H1 (cell line): Measurements from ENCODE around the gene TCERG1L. TPM values are rescaled to one million over a fixed set of nuclear protein-coding genes. Genes with fewer than 3 reads are reported as not detected.

ENCODE experiments used
- CTCF ChIA-PET: fragments of 300-600 bp; sonication (Branson Sonifier 250); formaldehyde crosslinking; loops from one replicate; lab custom pipeline; 2021; ENCODE audit not compliant: partially characterized antibody; lab: Charles Lee
- POLR2A ChIA-PET: fragments of 300-600 bp; sonication (Branson Sonifier 250); formaldehyde crosslinking; loops from one replicate; lab custom pipeline; 2021; ENCODE audit warnings: inconsistent platforms; ENCODE audit not compliant: partially characterized antibody; lab: Charles Lee
- DNase-seq, 2 experiments: peaks; one replicate each; pipeline versions ENCODE4 v3.0.0 to v3.0.0-alpha.2; 2010 to 2022; ENCODE audit warnings: low spot score in 2 of 2, low read depth in 1 of 2, mixed read lengths in 1 of 2
- FAIRE-seq: peaks from 2 replicates; lab custom pipeline; 2011; peaks lifted over from hg19 to GRCh38; lab: Jason Lieb, UNC
- H2AFZ ChIP-seq: 2 replicates; pipeline ENCODE4 v1.8.1; 2012; ENCODE audit warnings: low read length, inconsistent platforms
- H2AK5ac ChIP-seq: 2 replicates; pipeline ENCODE4 v1.6.1; 2013; ENCODE audit warnings: low read depth, low read length
- H2BK120ac ChIP-seq: replicated peaks from 2 replicates; pipeline ENCODE3; 2013; ENCODE audit warnings: low read depth, low read length, inconsistent platforms
- H2BK12ac ChIP-seq: 2 replicates; pipeline ENCODE4 v1.6.1; 2013; ENCODE audit warnings: low read depth, low read length
- H2BK15ac ChIP-seq: 2 replicates; pipeline ENCODE4 v1.6.1; 2013; ENCODE audit warnings: low read length
- H2BK20ac ChIP-seq: 2 replicates; pipeline ENCODE4 v1.6.1; 2013; ENCODE audit warnings: low read length
- H2BK5ac ChIP-seq: 2 replicates; pipeline ENCODE4 v1.6.1; 2013; ENCODE audit warnings: low read depth, low read length
- H3K14ac ChIP-seq: 2 replicates; pipeline ENCODE4 v1.6.1; 2013; ENCODE audit warnings: inconsistent platforms; ENCODE audit not compliant: insufficient read length
- H3K18ac ChIP-seq: 2 replicates; pipeline ENCODE4 v1.6.1; 2013; ENCODE audit warnings: low read length; ENCODE audit errors: extremely low read depth
- H3K23ac ChIP-seq: 2 replicates; pipeline ENCODE4 v1.6.1; 2013; ENCODE audit warnings: inconsistent platforms; ENCODE audit not compliant: insufficient read length
- H3K23me2 ChIP-seq: 2 replicates; pipeline ENCODE4 v1.6.1; 2013; ENCODE audit warnings: low read depth, low read length
- H3K27ac ChIP-seq: 2 replicates; pipeline ENCODE4 v1.6.1; 2011; ENCODE audit warnings: low read depth, low read length, inconsistent platforms
- H3K27me3 ChIP-seq, 4 experiments: replicated peaks in 1 of 4; 1 replicate in 1 of 4; 2 replicates in 3 of 4; pipeline versions ENCODE4 v1.6.1 to v1.8.1; 2011 to 2013; ENCODE audit warnings: low read length in 3 of 4, mild to moderate bottlenecking in 3 of 4, inconsistent platforms in 2 of 4, mixed read lengths in 2 of 4, moderate library complexity in 1 of 4; ENCODE audit not compliant: control insufficient read depth in 3 of 4, insufficient read depth in 3 of 4; ENCODE audit errors: extremely low read depth in 1 of 4
- H3K36me3 ChIP-seq, 4 experiments: 2 replicates each; pipeline versions ENCODE4 v1.6.1 to v1.8.1; 2011 to 2013; ENCODE audit warnings: mild to moderate bottlenecking in 4 of 4, low read length in 3 of 4, moderate library complexity in 2 of 4, control low read depth in 1 of 4, inconsistent platforms in 1 of 4; ENCODE audit not compliant: insufficient read depth in 4 of 4, control insufficient read depth in 2 of 4
- H3K4ac ChIP-seq: replicated peaks from 2 replicates; pipeline ENCODE3; 2013; ENCODE audit warnings: low read length, low read depth, mixed read lengths, inconsistent platforms; ENCODE audit not compliant: insufficient read length
- H3K4me1 ChIP-seq, 4 experiments: replicated peaks in 1 of 4; 1 replicate in 1 of 4; 2 replicates in 3 of 4; pipeline versions ENCODE4 v1.6.1 to v1.8.1; 2011 to 2013; ENCODE audit warnings: low read length in 3 of 4, inconsistent platforms in 2 of 4, mixed read lengths in 1 of 4; ENCODE audit not compliant: insufficient read depth in 4 of 4, control insufficient read depth in 3 of 4
- H3K4me2 ChIP-seq, 2 experiments: 2 replicates each; pipeline versions ENCODE4 v1.6.1 to v1.8.1; 2011 to 2013; ENCODE audit warnings: low read depth in 2 of 2, low read length in 2 of 2, control low read depth in 1 of 2, inconsistent platforms in 1 of 2, mild to moderate bottlenecking in 1 of 2; ENCODE audit not compliant: insufficient read depth in 1 of 2
- H3K4me3 ChIP-seq, 4 experiments: fragments of 200-600, 300-600 bp in 1 of 4; sonication (generic), shearing (Covaris generic), sonication (Bioruptor Twin) in 1 of 4; 2 replicates each; pipeline versions ENCODE4 v1.5.1 to v1.8.1; 2011 to 2016; ENCODE audit warnings: low read length in 4 of 4, low read depth in 3 of 4, control low read depth in 2 of 4, inconsistent platforms in 2 of 4, mild to moderate bottlenecking in 2 of 4, mixed read lengths in 1 of 4, moderate library complexity in 1 of 4; ENCODE audit not compliant: insufficient read depth in 2 of 4; ENCODE audit errors: extremely low read depth in 1 of 4
- H3K56ac ChIP-seq: replicated peaks from 2 replicates; pipeline ENCODE3; 2013; ENCODE audit warnings: low read depth, mild to moderate bottlenecking, mixed read lengths, low read length, inconsistent platforms; ENCODE audit not compliant: insufficient read length
- H3K79me1 ChIP-seq: 2 replicates; pipeline ENCODE4 v1.6.1; 2013; ENCODE audit warnings: low read depth, low read length, control low read depth
- H3K79me2 ChIP-seq, 2 experiments: 2 replicates each; pipeline versions ENCODE4 v1.6.1 to v1.8.1; 2012 to 2013; ENCODE audit warnings: low read length in 2 of 2, mild to moderate bottlenecking in 2 of 2, inconsistent platforms in 1 of 2; ENCODE audit not compliant: insufficient read depth in 2 of 2, control insufficient read depth in 1 of 2
- H3K9ac ChIP-seq, 4 experiments: replicated peaks in 1 of 4; 1 replicate in 1 of 4; 2 replicates in 3 of 4; pipeline versions ENCODE4 v1.6.1 to v1.8.1; 2011 to 2013; ENCODE audit warnings: low read depth in 3 of 4, low read length in 3 of 4, control low read depth in 2 of 4, mild to moderate bottlenecking in 2 of 4, moderate library complexity in 2 of 4, inconsistent platforms in 1 of 4; ENCODE audit errors: extremely low read depth in 1 of 4
- H3K9me3 ChIP-seq, 2 experiments: 2 replicates each; pipeline versions ENCODE4 v1.6.1 to v1.8.1; 2012 to 2013; ENCODE audit warnings: mild to moderate bottlenecking in 2 of 2, moderate library complexity in 2 of 2, control low read depth in 1 of 2, inconsistent platforms in 1 of 2, low read depth in 1 of 2, low read length in 1 of 2, mixed read lengths in 1 of 2; ENCODE audit not compliant: insufficient read depth in 2 of 2
- H4K20me1 ChIP-seq, 2 experiments: replicated peaks in 1 of 2; 2 replicates each; pipeline versions ENCODE3 to v1.8.1; 2011 to 2013; ENCODE audit warnings: inconsistent platforms in 2 of 2, low read length in 2 of 2, mild to moderate bottlenecking in 1 of 2; ENCODE audit not compliant: insufficient read depth in 2 of 2, control insufficient read depth in 1 of 2
- H4K5ac ChIP-seq: 2 replicates; pipeline ENCODE4 v1.6.1; 2013; ENCODE audit warnings: low read length, low read depth, mixed read lengths, inconsistent platforms; ENCODE audit not compliant: insufficient read length
- H4K8ac ChIP-seq: 2 replicates; pipeline ENCODE4 v1.8.0; 2013; ENCODE audit warnings: mild to moderate bottlenecking, moderate library complexity, low read length, inconsistent platforms; ENCODE audit not compliant: insufficient read depth; ENCODE audit errors: extremely low read depth
- H4K91ac ChIP-seq: replicated peaks from 2 replicates; pipeline ENCODE3; 2013; ENCODE audit warnings: low read length, mixed read lengths, inconsistent platforms; ENCODE audit not compliant: insufficient read length
- CBX8 ChIP-seq: fragments of 300-800, 300-1000 bp; sonication (generic); IDR thresholded peaks from 2 replicates; pipeline ENCODE4 v1.7.1; 2016; ENCODE audit warnings: low read depth, low read length, borderline replicate concordance
- CREB1 ChIP-seq: IDR thresholded peaks from 2 replicates; pipeline ENCODE4 v1.6.1; 2012; ENCODE audit warnings: inconsistent platforms
- EGR1 ChIP-seq: IDR thresholded peaks from 2 replicates; pipeline ENCODE4 v1.6.1; 2011; ENCODE audit warnings: low read depth, low read length, borderline replicate concordance
- EZH2 ChIP-seq: fragments of 200-600 bp; sonication (generic); IDR thresholded peaks from 2 replicates; pipeline ENCODE4 v1.7.1; 2012; ENCODE audit warnings: low read depth, mild to moderate bottlenecking, moderate library complexity, low read length, inconsistent platforms; ENCODE audit not compliant: severe bottlenecking
- GABPA ChIP-seq: IDR thresholded peaks from 2 replicates; pipeline ENCODE4 v1.6.1; 2011; ENCODE audit warnings: mild to moderate bottlenecking, low read length, moderate library complexity, borderline replicate concordance; ENCODE audit not compliant: insufficient read depth
- KDM5A ChIP-seq: fragments of 200-600 bp; IDR thresholded peaks from 2 replicates; pipeline ENCODE4 v1.7.1; 2012; ENCODE audit warnings: mild to moderate bottlenecking, low read length, inconsistent platforms, mixed read lengths
- PHF8 ChIP-seq: fragments of 200-600 bp; sonication (generic); conservative IDR thresholded peaks from 2 replicates; pipeline ENCODE4 v1.7.1; 2012; ENCODE audit warnings: low read depth, mild to moderate bottlenecking, inconsistent platforms, low read length, moderate library complexity
- RFX5 ChIP-seq: IDR thresholded peaks from 2 replicates; pipeline ENCODE4 v1.6.1; 2011; ENCODE audit warnings: low read depth, low read length, improper control_type of control experiment, borderline replicate concordance
- RXRA ChIP-seq: IDR thresholded peaks from 2 replicates; pipeline ENCODE4 v1.6.1; 2011; ENCODE audit warnings: low read depth, mild to moderate bottlenecking, low read length, moderate library complexity; ENCODE audit not compliant: insufficient read depth
- YY1 ChIP-seq: IDR thresholded peaks from 2 replicates; pipeline ENCODE4 v1.6.1; 2011; ENCODE audit warnings: low read depth, mild to moderate bottlenecking, low read length
- WGBS, 2 experiments: shearing (Covaris generic) in 1 of 2; methylation state at CpG; one replicate each; pipeline versions ENCODE4 v1.1.6 to v1.1.7; 2013 to 2015; ENCODE audit warnings: low lambda C conversion rate in 2 of 2, mixed read lengths in 2 of 2, inconsistent platforms in 1 of 2, low coverage in 1 of 2, missing lambda C conversion rate in 1 of 2; ENCODE audit not compliant: insufficient replicate concordance in 2 of 2, insufficient coverage in 1 of 2, insufficient read length in 1 of 2; ENCODE audit errors: extremely low coverage in 1 of 2, missing lambda C conversion rate in 1 of 2; 5-methylcytosine and 5-hydroxymethylcytosine counted together
- polyA plus RNA-seq, 7 experiments: library from polyadenylated mRNA; depleted of rRNA in 3 of 7; stranded (reverse) in 5 of 7; unstranded in 2 of 7; fragments of >200 nt in 5 of 7; fragments of 200-250 nt in 2 of 7; gene quantifications; 1 replicate in 5 of 7; 2 replicates in 1 of 7; 4 replicates in 1 of 7; pipeline versions ENCODE4 v1.2.1 to v1.2.3, GENCODE V29; 2011 to 2013; ENCODE audit warnings: missing spikeins in 2 of 7, mixed read lengths in 2 of 7
- total RNA-seq: library from RNA; stranded (reverse); fragmentation: NEBNext Ultra II Directional; extraction: Animal tissue kit (Norgen Biotek cat#: 25700); gene quantifications from 2 replicates; pipeline ENCODE4 v1.2.1, GENCODE V29; 2021
- TF ChIP-seq, protein P1 (sequence below): IDR thresholded peaks from 2 replicates; pipeline ENCODE4 v1.6.1; 2012; ENCODE audit warnings: low read length, inconsistent platforms

The TCERG1L gene
- total and polyA plus RNA-seq, 2 of the 8 experiments (the other 6 are each of a cell fraction or from before 2014, with no cell fraction given): 3.9 to 6.9 TPM

- TF ChIP-seq PHF8 (no peak), KDM5A (no peak), GABPA (no peak), RFX5 (no peak), RXRA (no peak), CBX8 (no peak), EZH2 (no peak), CREB1 (no peak), EGR1 (no peak), YY1 (no peak)
- TF ChIP-seq, protein P1, sequence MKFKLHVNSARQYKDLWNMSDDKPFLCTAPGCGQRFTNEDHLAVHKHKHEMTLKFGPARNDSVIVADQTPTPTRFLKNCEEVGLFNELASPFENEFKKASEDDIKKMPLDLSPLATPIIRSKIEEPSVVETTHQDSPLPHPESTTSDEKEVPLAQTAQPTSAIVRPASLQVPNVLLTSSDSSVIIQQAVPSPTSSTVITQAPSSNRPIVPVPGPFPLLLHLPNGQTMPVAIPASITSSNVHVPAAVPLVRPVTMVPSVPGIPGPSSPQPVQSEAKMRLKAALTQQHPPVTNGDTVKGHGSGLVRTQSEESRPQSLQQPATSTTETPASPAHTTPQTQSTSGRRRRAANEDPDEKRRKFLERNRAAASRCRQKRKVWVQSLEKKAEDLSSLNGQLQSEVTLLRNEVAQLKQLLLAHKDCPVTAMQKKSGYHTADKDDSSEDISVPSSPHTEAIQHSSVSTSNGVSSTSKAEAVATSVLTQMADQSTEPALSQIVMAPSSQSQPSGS: no peak
- TF ChIP-seq, all 59 proteins: peak for 0
- 88% methylated on average over 15 of the region's 17 CpGs; no CpG with 5 or more reads in 1 of the 2 experiments for WGBS, 2 experiments
- Histone ChIP-seq H2AK5ac (no peak overlapping the region), H3K9me3 (no peaks in the 10 kb centered on the region), H3K4me1 (no peaks in the 10 kb centered on the region; a peak in 1 of 7 replicates), H3K27me3 (no peaks in the 10 kb centered on the region), H3K23me2 (no peaks in the 10 kb centered on the region), H2BK15ac (no peak overlapping the region), H2BK120ac (no peak overlapping the region), H2BK20ac (no peak overlapping the region), H4K91ac (no peak overlapping the region), H3K79me1 (no peaks in the 10 kb centered on the region), H4K20me1 (peaks cover 0 to 2% of the 10 kb centered on the region in 2 experiments), H3K56ac (no peak overlapping the region), H4K8ac (peak overlapping the region; percentile 59), H2BK5ac (no peak overlapping the region; the same call in 1 of the 2 replicates), H3K36me3 (no peaks in the 10 kb centered on the region), H3K4ac (no peak overlapping the region), H4K5ac (no peak overlapping the region), H3K4me3 (no peak overlapping the region), H2BK12ac (no peak overlapping the region), H3K18ac (no peak overlapping the region), H3K4me2 (no peak overlapping the region), H3K14ac (no peak overlapping the region), H3K27ac (no peak overlapping the region), H3K79me2 (no peaks in the 10 kb centered on the region), H2AFZ (no peak overlapping the region), H3K9ac (no peak overlapping the region), H3K23ac (no peak overlapping the region)
- DNase-seq (no peak), FAIRE-seq (no peak)
- ChIA-PET CTCF (interaction anchor here (1.3 kb wide), 1 partner anchor 14 kb away, joined by 3 read pairs; no protein-coding TSS in a partner anchor), POLR2A (no interaction called here)
These were observed 92.5 kb downstream of the TCERG1L start for GRCh38 chr10:131218811-131219583.
